Activated CD8-positive, alpha-beta memory T cell treated with anti-CD3 and anti-CD28 coated beads, Interleukin-2, amount 50 U/mL, for 48 hours (primary cell): Measurements from ENCODE around the gene PPP1R3D.

Experiments used
- DNase-seq: peaks from one replicate; pipeline ENCODE4 v3.0.0-alpha.2; 2020

The PPP1R3D gene

DNA sequence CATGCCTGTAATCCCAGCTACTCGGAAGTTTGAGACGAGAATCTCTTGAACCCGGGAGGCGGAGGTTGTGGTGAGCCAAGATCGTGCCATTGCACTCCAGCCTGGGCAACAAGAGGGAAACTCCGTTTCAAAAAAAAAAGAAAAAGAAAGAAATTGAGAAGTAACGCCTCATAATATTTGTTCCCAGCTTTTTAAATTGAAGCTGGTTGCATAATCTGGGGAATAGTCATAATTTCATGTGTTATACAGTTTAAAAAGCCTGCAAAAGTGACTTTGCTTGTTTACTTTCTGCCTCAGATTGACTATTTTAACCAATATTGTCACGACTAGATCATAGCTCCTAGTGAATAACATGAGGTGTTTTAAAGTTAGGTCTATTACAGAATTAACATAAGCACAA lies 7.3 kb upstream of the PPP1R3D start:
- DNase-seq, result no peak

DNA sequence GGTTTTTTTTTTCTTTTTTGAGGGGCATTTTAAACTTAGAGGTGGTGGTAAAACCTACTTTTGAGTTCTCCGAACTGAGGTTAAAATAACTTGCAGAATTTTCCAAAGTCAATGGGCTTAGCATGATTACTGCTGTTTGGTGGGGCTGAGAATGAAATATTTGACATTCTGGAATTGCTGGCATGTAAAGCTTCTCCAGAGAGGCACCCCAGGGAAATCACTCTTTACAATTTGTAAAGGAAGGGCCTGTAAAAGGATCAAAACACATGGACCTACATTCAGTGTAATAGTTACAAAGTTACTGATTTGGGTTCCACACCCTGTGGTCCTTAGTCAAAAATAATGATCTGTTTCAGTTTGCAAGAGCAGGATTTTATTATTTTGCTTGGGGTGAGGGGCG lies 5.6 kb upstream of the PPP1R3D start:
- DNase-seq, result no peak

DNA sequence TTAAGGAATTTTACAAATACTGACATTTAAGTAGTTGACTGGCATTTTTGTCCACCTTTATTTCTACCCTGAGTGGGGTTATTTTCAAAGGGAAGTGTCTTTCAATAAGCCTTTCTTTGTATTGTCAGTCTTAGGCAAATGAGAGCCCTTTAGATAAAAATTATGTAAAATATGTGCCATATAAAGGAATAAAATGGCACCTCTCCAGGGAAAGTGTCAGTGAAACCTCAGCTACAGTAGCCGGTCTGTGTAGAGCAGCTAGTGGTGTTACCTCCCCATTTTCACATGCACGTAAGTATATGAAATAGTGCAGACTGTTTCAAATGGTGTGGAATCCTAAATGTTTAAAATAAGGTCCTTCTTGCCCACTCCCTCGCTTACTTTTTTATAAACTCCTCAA lies 5.1 kb upstream of the PPP1R3D start:
- DNase-seq, result no peak

DNA sequence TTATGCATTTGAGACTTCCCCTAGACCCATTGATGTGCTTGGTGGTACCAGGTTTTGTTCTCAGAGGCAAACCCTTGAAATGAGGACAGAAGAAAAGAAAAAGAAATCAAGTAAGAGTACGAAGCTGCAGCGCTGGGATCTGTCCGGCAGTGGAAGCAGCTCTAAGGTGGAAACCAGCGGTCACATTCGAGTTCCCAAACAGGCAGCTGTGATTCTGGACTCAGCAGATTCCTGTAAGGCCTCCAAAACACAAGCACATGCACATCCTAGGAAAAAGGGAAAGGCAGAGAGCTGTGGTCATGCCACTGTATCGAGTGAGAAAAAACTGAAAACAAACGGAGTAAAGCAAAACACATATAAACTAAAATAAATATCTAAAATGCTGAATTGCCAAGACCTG lies 4.6 kb upstream of the PPP1R3D start:
- DNase-seq, result no peak

DNA sequence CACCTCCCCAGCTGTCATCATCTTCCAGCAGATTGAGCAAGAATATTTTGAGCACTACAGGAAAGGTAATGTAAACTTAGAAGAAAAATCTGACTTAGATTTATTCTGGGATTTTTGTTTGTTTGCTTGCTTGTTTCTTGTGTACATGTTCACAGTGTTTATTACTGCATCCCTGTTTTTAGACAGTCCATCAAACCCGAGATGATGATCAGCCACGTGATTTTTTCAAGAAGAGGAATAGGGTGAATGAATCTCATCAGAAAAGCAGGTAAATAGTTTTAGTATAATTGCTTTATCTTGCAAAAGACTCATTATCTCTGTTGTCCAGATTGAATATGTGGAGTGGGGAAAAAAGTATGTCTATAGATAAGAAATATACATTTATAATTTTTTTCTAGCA lies 2.1 kb upstream of the PPP1R3D start:
- no peak for DNase-seq

DNA sequence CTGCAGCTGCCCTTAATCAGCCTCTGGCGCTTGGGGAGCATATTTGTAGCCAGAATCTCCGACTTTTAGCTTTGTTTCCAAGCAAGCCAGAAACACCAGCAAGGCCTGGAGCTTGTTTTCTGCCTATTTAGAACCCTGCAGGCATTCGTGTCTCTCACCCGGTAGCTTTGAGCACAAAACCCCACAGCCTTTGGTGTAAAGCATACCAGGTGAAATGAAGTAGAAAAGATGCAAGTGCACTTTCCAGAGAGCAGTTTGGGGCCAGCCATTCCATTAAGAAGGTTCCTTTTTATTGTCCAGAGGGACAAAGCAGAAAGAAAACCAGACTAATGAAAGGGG lies 820 bp upstream of the PPP1R3D start:
- no peak for DNase-seq

DNA sequence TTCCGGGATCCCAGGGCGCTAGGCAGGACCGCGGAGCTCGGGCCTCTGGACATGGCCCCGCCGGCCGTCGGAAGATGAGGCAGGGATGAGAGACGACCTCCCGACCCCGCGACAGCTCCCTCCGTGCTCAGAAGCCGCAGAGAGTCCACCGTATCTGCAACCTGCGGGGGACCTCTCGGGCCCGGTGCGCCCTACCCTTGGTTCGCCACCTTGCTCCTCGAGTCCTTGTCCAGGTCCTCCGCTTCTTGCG lies 301 bp downstream of the PPP1R3D start:
- DNase-seq, result no peak

DNA sequence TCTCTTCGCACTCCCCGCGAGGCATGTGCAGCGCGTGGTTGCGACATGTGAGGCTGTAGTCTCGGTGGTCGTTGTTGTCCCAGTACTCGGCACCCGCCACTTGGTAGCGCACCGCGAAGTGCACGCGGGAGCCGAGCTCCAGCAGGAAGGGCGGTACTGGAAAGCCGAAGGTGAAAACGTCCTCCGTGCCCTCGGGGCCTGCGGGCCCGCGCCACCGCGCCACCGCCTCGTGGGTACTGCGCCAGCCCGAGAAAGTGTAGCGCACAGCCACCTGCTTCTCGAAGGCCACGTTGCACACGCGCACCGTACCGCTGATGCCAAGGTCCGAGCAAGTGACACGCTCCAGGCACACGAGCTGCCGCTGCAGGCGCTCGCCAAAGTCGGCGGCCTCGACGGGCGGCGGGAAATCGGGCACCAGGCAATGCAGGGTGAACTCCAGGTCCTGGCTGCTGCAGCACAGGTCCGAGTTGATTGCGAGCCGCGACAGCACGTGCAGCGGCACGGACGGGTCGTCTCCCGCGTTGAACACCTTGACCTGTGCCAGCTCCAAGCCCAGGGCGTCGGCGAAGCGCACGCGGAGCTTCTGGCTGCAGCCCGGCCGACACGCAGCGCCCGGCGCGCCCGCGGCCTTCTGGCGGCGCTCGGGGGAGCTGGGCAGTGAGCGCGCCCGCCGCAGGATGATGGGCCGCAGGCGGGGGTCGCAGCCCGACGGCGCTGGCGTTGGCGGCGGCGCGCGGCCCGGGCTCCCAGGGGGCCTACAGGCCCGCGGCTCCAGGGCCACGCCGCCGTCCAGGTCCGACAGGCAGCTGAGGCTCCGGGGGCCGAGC lies 840 bp downstream of the PPP1R3D start:
- no peak for DNase-seq

DNA sequence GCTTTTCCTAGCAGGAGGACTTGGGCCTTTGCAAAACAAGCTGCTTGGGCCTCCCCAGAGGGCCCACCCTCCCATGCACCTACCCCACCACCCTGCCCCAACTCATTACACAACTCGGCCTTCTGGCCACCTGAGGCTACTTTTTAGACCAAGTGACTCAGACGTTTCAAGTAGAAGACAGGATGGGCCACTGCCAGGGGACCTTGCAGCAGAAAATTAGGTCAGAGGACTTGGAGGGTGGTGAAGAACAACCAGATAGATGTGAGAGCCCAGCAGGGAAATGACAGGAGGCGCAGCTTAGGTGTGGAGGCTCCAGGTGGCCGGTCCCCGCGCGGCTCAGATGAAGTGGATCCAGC lies 1.4 kb downstream of the PPP1R3D start:
- DNase-seq, result no peak

DNA sequence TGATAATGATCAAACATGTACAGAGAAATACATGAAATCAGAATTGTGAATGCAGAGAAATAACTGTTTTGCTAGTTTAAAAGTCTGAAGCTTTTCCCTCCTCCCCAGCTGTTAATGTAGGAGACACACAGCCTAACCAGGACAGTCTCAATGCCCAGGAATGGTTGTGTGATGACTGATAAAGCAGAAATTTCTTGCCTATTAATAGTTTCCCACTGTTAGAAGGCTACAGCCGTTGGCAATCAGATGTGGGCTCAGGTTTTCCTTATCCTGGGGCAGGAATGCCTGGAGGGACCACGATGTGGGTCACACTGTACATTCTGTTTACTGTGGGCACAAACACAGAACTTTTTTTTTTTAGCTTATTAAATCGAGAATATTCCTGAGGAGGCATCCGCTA lies 1.9 kb downstream of the PPP1R3D start:
- no peak for DNase-seq

DNA sequence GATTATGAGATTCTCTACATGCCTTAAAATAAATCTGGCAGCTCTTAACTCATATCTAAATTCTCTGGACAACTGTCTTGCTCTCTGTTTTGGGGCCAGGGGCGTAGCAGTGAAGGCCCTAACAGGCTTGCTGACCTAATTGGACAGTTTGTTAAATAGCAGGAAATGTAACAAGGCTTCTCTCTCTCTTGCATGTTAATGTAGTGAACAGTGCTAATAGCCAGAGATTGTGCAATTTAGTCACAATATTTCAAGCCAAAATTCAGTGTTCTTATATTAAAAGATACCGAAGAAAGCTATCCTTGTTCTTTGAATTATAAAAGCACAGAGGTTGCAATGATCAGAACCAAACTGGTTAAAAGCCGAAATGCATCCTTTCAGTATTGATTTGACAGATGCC lies 3.0 kb downstream of the PPP1R3D start:
- DNase-seq, result no peak

DNA sequence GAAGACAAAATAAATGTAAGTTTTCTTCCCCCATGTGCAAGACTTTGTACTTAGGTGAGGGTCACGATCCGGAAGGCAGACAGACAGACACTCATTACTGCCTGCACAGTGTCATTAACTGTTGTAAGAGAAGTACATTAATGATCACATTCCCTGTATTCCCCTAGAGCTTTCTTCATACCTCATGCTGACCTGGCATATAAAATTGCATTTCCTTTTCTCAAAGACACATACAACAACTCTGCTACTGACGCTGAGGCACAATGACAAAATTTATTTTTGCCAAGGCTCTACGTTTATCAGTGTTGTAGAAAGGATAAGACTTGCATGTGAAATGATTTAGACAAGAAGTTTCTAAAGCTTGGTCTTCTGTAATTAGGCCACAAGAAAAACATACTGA lies 3.7 kb downstream of the PPP1R3D start:
- DNase-seq, result no peak

DNA sequence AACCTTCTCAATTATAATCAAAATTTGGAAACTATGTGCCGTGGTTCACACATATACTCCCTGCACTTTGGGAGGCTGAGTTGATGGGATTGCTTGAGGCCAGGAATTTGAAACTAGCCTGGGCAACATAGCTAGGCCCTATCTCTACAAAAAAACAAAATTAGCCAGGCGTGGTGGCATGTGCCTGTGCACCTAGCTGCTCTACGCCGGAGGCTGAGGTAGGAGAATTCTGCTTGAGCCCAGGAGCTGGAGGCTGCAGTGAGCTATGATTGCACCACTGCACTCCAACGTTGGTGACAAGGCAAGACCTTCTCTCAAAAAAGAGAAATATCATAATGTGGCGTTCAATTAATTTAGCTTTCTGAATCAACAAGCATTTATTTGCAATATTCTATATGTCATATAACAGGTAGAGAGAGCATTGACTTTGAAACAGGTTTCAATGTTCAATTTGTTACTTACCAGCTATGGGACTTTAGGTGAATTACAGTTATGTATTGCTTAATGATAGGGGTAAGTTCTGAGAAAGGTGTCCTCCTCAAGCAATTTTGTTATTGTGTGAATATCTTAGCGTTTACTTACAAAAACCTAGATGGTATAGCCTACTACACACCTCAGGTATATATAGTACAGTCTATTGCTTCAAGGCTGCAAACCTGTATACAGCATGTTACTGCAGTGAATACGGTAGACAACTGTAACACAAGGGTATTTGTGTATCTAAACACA lies 4.5 kb downstream of the PPP1R3D start:
- DNase-seq, result no peak

DNA sequence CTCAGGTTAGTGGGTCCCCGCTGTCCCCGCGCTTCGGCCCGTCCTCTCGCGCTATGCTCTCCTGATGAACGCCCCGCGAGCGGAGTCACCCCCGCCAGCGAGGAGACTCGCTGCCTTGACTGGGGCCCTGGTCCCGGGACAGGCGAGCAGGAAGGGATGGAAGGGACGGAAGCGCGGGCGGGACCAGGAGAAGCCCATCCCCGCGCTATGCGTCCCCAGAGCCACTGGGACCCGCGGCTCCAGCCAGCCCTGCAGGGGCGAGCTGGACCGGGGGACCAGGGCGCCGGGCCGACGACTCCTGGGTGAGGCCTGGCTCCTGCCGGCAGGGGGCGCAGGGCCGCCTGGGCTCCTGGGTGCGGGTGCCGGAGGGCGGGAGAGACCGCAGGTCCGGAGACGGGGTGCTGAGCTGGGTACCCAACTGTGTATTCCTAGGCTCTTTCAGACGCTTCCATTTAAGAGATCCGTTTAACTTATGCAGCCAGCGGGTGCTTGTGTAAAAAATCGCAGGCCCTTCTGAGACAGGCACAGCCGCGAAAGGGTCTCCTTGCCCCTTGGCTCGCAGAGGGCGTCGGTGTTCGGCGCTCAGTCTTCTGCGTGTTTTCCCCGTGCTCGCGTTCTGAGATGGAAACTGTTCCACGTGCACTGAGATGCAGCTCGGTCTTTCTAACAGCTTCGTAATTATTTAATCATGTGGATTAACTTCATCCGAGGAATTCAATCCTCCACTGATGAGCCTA lies 6.1 kb downstream of the PPP1R3D start:
- DNase-seq, result peak; percentile 93

DNA sequence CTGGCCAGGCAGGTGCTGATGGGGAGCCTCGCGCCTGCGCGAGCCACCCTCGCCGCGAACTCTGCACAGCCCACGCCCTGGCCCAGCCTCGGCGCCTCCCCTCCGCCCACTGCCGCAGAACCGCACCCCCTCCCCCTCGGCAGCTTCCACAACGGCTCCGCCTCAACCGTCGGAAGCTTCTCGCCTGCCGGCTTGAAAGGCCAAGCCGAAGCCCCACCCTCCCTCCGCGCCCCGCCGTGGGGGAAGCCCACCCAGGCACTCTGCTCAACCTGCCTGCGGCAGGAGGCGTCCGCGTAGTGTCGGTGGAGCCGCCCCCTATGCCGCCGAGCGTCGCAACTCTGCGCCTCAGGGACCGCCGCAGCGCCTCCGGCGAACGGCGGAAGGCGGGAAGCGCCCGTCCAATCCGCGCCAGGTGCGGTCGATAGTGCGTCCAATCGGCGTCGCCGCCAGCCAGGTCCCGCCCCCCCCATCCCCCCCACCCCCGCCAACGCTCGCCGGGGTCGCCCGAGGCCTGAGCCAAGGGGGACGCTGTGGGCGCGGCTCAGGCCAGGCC lies 6.7 kb downstream of the PPP1R3D start, which contains the start of gene SYCP2:
SYCP2 (minus strand) TSS at position 342 of the 553 bp plus-strand sequence. CDS start 11,224 bp downstream, outside the sequence.
- DNase-seq, result peak; percentile 81

DNA sequence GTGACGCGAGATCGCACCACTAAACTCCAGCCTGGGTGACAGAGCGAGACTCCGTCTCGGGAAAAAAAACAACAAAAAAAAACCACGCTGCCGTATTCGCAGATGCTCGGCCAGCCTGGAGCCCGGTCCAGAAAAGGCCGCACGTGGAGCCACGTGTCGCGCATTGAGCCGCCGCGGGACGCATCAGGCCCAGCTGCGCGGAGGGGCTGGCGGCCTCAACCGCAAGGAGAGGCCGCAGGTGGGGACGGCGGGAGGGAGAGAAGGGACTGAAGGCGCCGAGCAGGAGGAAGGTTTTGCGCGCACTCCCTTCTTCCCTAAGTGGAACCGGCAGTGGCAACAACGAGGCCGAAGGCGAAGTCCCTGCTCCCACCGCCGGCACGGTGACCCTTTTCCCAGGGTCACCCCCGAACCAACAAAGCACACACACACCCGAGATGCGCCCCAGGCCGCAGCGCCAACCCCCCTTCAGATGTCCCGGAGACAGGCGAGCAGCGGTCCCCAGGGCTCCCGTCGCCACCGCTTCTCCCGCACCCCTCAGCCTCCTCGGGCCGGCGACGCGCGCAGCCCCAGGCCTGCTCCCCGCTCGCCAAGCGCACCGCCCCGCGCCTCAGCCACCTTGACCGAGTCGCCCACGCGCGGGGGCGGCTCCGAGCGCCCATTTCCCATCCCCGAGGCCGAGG lies 7.3 kb downstream of the PPP1R3D start:
- DNase-seq, result no peak

DNA sequence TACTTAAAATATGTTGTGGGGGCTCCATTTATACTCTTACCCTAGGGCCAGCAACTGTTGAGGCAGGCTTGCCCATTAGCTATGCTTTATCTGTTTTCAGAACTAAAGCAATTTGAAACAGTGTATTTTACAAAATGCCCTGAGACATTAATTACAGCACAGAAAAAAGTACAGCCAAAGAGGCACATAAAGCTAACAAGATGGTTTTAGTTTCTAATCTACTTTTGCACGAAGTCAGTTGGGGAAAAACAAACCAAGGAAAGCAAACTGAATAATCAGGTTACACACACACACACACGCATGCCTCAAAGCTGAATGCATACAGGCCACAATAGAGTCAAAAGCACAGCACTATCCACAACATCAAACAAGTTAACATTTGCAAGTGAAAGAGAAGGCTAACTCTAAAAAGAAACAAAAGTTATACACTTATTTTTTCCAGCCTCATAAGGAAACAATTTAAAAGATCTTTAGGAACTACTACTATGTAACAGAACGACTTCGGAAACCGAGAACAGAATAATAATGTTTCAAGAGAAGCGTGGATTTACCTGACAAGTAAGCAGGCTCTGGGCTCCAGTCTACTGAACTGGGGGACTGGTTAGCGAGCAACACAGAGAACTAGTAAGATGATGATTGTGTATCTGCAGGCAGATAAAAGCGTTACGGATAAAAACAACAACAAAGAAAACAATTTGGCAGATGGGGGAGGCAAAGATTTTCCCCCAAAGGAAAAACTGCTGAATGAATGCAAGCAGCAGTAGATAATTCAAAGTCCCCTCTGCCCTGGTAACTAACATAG lies 8.4 kb downstream of the PPP1R3D start:
- no peak for DNase-seq

DNA sequence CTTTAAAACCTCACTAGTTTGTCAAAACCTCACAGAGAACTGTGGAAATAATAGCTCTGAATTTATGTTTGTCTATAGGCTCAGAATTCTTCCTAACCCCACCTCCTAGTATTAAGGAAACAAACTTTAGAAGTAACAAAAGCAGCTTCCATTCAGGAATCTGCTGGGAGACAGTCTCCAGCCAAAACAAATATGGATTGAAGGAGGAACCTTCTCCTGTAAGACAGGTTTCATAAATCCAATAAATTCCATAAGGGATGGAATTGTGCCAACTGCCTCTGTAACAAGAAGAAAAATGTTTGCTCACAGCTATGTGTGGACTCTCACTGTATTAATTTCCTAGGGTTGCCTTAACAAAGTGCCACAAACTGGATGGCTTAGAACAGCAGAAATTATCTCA lies 14.2 kb downstream of the PPP1R3D start:
- DNase-seq, result no peak

DNA sequence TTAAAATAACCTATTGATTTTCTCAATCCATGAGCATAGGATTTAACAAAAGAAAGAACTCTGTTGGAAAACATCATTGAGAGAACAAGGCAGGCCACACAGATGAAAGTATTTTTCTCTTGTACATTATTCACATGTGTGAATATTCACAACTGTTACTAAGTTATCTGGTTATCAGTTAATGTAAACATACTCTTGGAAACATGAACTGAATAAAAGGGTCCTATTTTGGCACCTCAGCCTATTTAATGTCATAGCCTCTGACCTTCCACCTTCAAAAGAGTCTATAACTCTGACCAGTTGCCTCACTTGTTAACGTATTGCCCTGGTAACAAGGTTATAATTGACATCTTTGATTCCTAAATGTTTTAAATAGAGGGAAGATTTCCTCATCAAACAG lies 14.7 kb downstream of the PPP1R3D start:
- no peak for DNase-seq

DNA sequence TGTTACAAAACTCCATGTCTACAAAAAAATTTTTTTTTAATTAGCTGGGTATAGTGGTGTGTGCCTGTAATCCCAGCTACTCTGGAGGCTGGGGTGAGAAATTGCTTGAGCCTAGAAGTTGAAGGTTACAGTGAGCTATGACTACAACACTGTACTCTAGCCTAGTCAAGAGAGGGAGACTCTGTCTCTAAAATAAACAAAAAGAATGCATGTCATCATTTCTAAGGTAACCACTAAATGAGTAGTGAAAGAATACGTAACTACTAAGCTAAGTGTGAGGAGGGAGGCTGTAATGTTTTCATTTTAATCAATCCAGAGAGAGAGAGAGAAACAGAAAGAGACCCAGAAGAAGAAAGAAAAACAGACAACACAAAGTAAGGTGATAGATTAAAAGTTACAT lies 16.6 kb downstream of the PPP1R3D start:
- no peak for DNase-seq

DNA sequence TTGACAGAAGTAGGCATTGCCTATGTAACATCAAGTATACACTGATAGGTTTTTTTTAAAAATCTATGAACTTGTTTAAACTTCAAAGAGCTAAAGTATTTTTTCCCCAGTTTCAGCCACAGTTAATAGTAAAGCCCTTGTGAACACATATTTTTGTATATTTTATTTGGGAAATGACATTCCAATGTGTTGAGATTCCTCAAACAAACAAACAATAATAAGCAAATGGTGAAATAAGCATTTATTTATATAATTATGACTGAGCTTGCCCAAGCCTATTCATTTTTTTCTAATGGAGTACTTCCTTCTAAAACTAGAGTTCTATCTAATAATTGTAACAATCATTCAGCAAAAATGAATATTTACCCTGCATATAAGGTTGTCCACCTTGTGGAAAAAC lies 19.2 kb downstream of the PPP1R3D start:
- no peak for DNase-seq

DNA sequence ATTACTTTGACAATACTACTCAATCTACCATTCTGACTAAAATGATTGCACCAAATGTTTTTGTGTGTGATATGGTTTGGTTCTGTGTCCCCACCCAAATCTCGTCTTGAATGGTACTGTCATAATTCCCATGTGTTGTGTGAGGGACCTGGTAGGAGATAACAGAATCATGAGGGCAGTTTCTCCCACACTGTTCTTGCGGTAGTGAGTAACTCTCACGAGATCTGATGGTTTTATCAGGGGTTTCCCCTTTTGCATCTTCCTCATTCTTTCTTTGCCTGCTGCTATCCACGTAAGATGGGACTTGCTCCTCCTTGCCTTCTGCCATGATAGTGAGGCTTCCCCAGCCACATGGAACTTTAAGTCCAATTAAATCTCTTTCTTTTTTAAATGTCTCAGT lies 27.5 kb downstream of the PPP1R3D start:
- DNase-seq, result no peak

DNA sequence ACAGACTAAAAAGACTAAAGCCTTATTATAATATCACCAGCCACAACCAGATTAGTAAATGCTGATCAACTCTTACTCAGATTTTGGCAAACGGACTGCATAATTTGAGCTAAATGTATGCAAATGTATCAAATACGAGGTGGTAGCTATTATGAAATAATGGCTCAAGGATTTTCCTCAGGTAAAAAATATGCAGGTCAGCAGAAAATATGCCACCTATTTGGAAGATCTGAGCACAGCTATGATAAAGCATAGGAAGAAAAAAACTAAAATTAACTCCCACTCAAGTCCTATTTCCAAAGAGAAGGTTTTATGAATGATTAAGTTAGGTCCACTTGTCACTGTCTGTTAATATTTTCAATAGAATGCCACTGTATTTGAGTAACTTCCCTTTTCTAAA lies 29.1 kb downstream of the PPP1R3D start:
- no peak for DNase-seq
